Esophagus muscularis mucosa (tissue), 4 donors: ENCODE measurements around the gene TRIM45.

Experiments used
- CTCF ChIP-seq, 3 experiments: fragments of 200-600 bp in 2 of 3; fragments of 450-650 bp in 1 of 3; sonication (generic) in 2 of 3; IDR thresholded peaks; one replicate each; pipeline ENCODE4 v1.5.1; 2017 to 2019; ENCODE audit warnings: antibody characterized with exemption in 3 of 3, mild to moderate bottlenecking in 2 of 3, moderate library complexity in 1 of 3
- EP300 ChIP-seq: sonication (generic); formaldehyde crosslinking; IDR thresholded peaks from one replicate; pipeline ENCODE4 v1.6.1; 2017; ENCODE audit warnings: antibody characterized with exemption
- POLR2A ChIP-seq: fragments of 450-650 bp; IDR thresholded peaks from one replicate; pipeline ENCODE4 v1.6.1; 2017; ENCODE audit warnings: antibody characterized with exemption, moderate library complexity, mild to moderate bottlenecking, low read depth

GRCh38 chr1:117147856-117148588 lies 26.5 kb upstream of the TRIM45 start:
- TF ChIP-seq CTCF (IDR thresholded peaks at IDR 0.05) (no peak), POLR2A (no peak), EP300 (no peak)
